Pulmonary artery endothelial cell (primary cell): ENCODE data around the gene CLECL1. TPM values are rescaled to one million over a fixed set of nuclear protein-coding genes. Genes with fewer than 3 reads are reported as not detected.
"Not testable (repeated sequence)": the region's sequence is repeated elsewhere in the genome, so short reads cannot be mapped to it uniquely, and the experiment has no call there.

Experiments used
- DNase-seq: peaks from one replicate; pipeline ENCODE4 v3.0.0-alpha.2; 2011; ENCODE audit warnings: low read depth, low spot score
- total RNA-seq: library from RNA; depleted of rRNA; stranded (reverse); fragments of >200 nt; gene quantifications from 2 replicates; pipeline ENCODE4 v1.2.3, GENCODE V29; 2014

Gene CLECL1
- total RNA-seq, 1 donor from 2014 or later, result not detected

GRCh38 chr12:9751204-9752144, 18.6 kb upstream of the CLECL1 start:
- DNase-seq, result no peak

- no peak for DNase-seq
Observed at GRCh38 chr12:9750276-9751203, 17.6 kb upstream of the CLECL1 start.

- no peak for DNase-seq
Observed at GRCh38 chr12:9749640-9750039, 16.7 kb upstream of the CLECL1 start.

- no peak for DNase-seq
Observed at GRCh38 chr12:9745199-9745598, 12.3 kb upstream of the CLECL1 start.

DNA sequence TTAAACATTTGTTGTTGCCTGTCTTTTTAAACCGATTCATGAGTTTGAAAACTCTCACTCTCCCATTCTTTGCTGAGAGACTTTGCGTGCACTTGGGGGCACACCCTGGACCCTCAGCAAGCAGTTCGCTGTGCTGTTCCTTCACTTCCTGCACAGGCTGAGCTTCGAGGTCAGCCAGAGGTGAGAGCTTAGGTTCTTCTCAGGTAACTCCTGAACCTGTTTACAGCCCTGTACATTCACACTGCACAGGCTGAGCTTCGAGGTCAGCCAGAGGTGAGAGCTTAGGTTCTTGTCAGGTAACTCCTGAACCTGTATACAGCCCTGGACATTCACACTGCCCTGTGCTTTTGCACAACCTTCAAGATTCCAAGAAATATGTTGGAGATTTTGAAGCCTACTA, 9.8 kb upstream of the CLECL1 start:
- no peak for DNase-seq

GRCh38 chr12:9741726-9742125, 8.8 kb upstream of the CLECL1 start:
- DNase-seq, result no peak

DNA sequence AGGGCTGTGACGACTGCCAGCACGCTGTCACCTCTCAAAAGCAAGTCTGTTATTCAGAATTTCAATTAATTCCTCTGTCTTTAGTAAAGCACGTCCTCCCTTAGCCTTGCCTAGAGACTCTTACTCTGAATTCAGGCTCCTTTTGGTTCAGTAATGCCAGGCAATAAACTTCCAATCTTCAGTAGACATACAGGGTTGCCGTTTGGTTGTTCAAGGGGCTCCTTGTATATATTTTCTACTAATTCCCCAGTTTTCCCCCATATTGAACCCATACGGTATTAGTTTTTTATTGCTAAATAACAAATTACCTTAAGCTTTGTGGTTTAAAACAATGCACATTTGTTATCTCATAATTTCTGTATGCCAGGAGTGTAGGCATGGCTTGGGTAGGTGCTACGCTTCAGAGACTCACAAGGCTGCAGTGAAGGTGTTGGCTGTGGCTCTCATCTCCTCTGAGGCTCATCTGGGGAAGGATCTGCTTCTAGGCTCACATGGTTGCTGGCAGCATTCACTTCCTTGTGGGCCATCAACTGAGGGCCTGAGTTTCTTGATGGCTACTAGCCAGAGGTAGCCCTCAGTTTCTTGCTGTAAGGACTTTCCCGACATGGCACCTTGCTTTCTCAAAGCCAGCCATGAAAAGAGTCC, 7.3 kb upstream of the CLECL1 start:
- no peak for DNase-seq

DNA sequence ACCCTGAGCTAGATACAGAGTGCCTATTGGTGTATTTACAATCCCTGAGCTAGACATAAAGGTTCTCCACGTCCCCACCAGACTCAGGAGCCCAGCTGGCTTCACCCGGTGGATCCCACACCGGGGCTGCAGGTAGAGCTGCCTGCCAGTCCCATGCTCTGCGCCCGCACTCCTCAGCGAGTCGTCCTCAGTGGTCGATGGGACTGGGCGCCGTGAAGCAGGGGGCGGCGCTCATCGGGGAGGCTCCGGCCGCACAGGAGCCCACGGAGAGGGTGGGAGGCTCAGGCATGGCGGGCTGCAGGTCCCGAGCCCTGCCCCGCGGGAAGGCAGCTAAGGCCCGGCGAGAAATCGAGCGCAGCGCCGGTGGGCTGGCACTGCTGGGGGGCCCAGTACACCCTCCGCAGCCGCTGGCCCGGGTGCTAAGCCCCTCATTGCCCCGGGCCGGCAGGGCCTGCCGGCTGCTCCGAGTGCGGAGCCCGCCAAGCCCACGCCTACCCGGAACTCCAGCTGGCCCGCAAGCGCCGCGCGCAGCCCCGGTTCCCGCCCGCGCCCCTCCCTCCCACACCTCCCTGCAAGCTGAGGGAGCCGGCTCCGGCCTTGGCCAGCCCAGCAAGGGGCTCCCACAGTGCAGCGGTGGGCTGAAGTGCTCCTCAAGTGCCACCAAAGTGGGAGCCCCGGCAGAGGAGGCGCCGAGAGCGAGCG, 6.7 kb upstream of the CLECL1 start:
- not testable (repeated sequence) for DNase-seq

GRCh38 chr12:9738905-9739304, 6.0 kb upstream of the CLECL1 start:
- not testable (repeated sequence) for DNase-seq

- no peak for DNase-seq
Observed at GRCh38 chr12:9736936-9737705, 4.2 kb upstream of the CLECL1 start.

- DNase-seq, result no peak
Observed at GRCh38 chr12:9735601-9736000, 2.7 kb upstream of the CLECL1 start.

GRCh38 chr12:9731797-9732196, 1.1 kb downstream of the CLECL1 start:
- no peak for DNase-seq

- DNase-seq, result no peak
Observed at GRCh38 chr12:9731393-9731792, 1.5 kb downstream of the CLECL1 start.

- DNase-seq, result no peak
Observed at GRCh38 chr12:9730591-9730990, 2.3 kb downstream of the CLECL1 start.

GRCh38 chr12:9730011-9730410, 2.9 kb downstream of the CLECL1 start:
- no peak for DNase-seq

DNA sequence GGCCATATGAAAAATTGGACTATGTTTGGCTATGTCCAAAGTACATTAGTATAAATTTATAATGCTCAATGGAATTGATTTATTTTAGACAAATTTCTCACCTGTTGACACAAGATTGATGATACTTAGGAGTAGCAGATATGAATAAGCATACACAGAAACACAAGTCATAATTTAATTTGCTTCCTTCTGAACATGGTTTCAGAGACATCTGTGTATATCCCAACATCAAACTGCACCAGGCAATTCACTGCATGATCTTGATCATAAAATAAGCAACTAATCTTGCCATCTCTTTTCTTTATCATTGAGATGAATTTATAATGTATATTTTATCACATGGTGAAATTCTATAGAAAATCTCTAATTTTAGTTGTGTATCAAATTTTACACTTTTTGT, 3.8 kb downstream of the CLECL1 start:
- DNase-seq, result no peak

DNA sequence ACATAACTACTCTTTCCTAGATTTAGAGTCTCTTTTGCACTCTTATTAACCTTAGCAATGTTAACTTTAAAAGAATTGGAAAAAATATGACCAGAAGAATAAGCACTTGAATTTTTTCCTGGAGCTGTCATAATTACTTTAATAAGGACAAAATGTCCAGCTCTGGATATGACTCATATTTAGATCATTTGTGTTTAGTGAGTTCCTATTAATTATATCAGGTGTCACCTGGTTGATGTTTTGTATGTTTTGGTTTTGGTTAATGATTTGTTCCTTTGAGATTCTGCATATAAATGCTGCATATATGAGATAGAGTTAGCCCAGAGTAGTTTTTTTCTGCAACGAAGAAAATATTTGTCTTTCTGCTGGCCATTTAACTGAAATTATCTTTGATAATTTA, 5.1 kb downstream of the CLECL1 start:
- DNase-seq, result no peak

DNA sequence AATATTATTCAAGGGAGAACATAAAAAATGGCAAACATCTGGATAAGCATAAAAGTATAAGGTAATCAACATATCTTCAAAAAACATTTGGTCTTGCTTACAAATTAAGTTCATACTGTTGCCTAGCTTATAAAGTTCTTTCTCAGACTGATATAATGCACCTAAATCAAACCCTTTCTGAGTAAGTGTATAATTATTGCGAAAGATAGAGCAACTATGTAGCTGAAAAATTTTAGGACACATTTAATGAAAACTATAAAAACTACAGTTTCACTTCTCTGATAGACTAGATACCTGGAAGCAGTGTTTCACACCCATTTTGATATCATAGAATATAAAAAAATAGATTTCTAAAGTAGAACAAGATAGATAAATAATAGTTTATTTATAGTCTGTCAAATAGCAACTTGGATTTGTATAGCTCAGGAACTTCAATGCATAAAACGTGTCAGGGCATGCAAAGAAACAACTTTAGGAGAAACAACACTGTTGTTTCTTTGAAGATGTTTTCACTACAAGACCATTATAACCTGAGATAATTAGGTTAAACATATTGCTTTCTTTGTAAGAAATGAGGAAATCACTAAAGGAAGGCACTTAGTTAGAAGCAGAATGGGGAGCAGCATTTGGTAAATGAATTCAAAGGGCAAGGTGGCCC, 7.6 kb downstream of the CLECL1 start:
- no peak for DNase-seq

DNA sequence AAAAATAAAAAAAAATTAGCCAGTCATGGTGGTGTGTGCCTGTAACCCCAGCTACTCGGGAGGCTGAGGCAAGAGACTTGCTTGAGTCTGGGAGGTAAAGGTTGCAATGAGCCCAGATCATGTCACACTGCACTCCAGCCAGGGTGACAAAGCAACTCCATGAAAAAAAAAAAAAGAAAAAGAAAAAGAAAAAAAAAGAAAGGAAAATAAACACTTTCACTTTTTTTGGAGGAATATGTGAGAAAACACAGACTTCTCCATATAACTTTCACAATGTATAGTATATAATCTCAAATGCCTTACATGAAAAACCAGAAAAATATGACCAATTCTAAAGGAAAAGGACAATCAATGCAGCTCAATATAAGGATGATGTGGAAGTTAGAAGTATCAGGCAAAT, 8.9 kb downstream of the CLECL1 start:
- no peak for DNase-seq
